HG03457 (cell line): ENCODE measurements around the gene ZNF318.
"Not testable (repeated sequence)": the region's sequence is repeated elsewhere in the genome, so short reads cannot be mapped to it uniquely, and the experiment has no call there.

Experiments
- ATAC-seq: cut with Tn5 transposase; IDR thresholded peaks from one replicate; pipeline ENCODE4 v1.9.1; 2021; ENCODE audit warnings: moderate number of reproducible peaks; ENCODE audit not compliant: unreplicated experiment

Gene ZNF318

GRCh38 chr6:43347021-43347420, 22.4 kb downstream of the ZNF318 start:
- ATAC-seq: no peak

- ATAC-seq: not testable (repeated sequence)
These were observed 23.2 kb downstream of the ZNF318 start for GRCh38 chr6:43346243-43346642.

GRCh38 chr6:43339168-43339567, 30.3 kb downstream of the ZNF318 start:
- peak; percentile 63 for ATAC-seq

GRCh38 chr6:43338243-43338642, 31.2 kb downstream of the ZNF318 start:
- no peak for ATAC-seq

GRCh38 chr6:43336382-43336781, 33.1 kb downstream of the ZNF318 start:
- no peak for ATAC-seq

GRCh38 chr6:43335469-43335868, 34.0 kb downstream of the ZNF318 start:
- no peak for ATAC-seq

- ATAC-seq: no peak
These were observed 34.9 kb downstream of the ZNF318 start for GRCh38 chr6:43334466-43335095.

GRCh38 chr6:43331891-43332290, 37.6 kb downstream of the ZNF318 start:
- ATAC-seq: no peak

GRCh38 chr6:43331470-43331869, 38.0 kb downstream of the ZNF318 start:
- ATAC-seq: no peak

- no peak for ATAC-seq
These were observed 40.9 kb downstream of the ZNF318 start for GRCh38 chr6:43328528-43328927.

GRCh38 chr6:43325876-43326275, 43.6 kb downstream of the ZNF318 start:
- no peak for ATAC-seq

- ATAC-seq: no peak
These were observed 51.4 kb downstream of the ZNF318 start for GRCh38 chr6:43318011-43318410.

GRCh38 chr6:43313813-43314212, 55.6 kb downstream of the ZNF318 start:
- no peak for ATAC-seq

- no peak for ATAC-seq
These were observed 57.8 kb downstream of the ZNF318 start for GRCh38 chr6:43311666-43312065.

- ATAC-seq: no peak
These were observed 58.8 kb downstream of the ZNF318 start for GRCh38 chr6:43310624-43311023.

- no peak for ATAC-seq
These were observed 59.3 kb downstream of the ZNF318 start for GRCh38 chr6:43310134-43310533.

GRCh38 chr6:43308990-43309477, 60.4 kb downstream of the ZNF318 start:
- ATAC-seq: no peak

- peak; percentile 54 for ATAC-seq
These were observed 61.1 kb downstream of the ZNF318 start, which contains the start of gene CRIP3 for GRCh38 chr6:43308101-43308989. CRIP3 (minus strand) TSS chr6:43308826; CDS start chr6:43308792, 34 bp downstream.

- no peak for ATAC-seq
These were observed 61.9 kb downstream of the ZNF318 start for GRCh38 chr6:43307451-43308100.

GRCh38 chr6:43306086-43306485, 63.4 kb downstream of the ZNF318 start:
- no peak for ATAC-seq

GRCh38 chr6:43304882-43305281, 64.6 kb downstream of the ZNF318 start:
- ATAC-seq: no peak
